Activated naive CD8-positive, alpha-beta T cell treated with anti-CD3 and anti-CD28 coated beads, Interleukin-2, amount 10 ng/mL, durations not matched to agents 7 days and 5 days (primary cell): ENCODE data around the gene CCDC93. TPM values are rescaled to one million over a fixed set of nuclear protein-coding genes. Genes with fewer than 3 reads are reported as not detected.
A peak's percentile ranks its signal among the peaks of the same experiment; 100 is the strongest.
"Not testable (repeated sequence)": the region's sequence is repeated elsewhere in the genome, so short reads cannot be mapped to it uniquely, and the experiment has no call there.

Experiments used
- ATAC-seq: fragments of 150-1000 bp; cut with Tn5 transposase; one replicate; pipeline ENCODE4 v1.10.0; 2021; ENCODE audit warnings: low read depth, moderate library complexity
- POLR2A ChIA-PET: fragments of 350-600 bp; sonication (Branson Sonifier 250); formaldehyde crosslinking; loops from one replicate; lab custom pipeline; 2021; ENCODE audit warnings: antibody characterized with exemption; lab: Charles Lee
- DNase-seq: peaks from one replicate; pipeline ENCODE4 v3.0.0; 2021
- H3K27ac Mint-ChIP-seq: one replicate; pipeline ENCODE4 v1.8.0; 2022; ENCODE audit warnings: mild to moderate bottlenecking, mixed read lengths
- H3K27me3 Mint-ChIP-seq: one replicate; pipeline ENCODE4 v1.8.0; 2022; ENCODE audit warnings: mild to moderate bottlenecking, moderate library complexity, mixed read lengths
- H3K36me3 Mint-ChIP-seq: one replicate; pipeline ENCODE4 v1.8.0; 2021; ENCODE audit warnings: mild to moderate bottlenecking, mixed read lengths
- H3K4me1 Mint-ChIP-seq: one replicate; pipeline ENCODE4 v1.8.0; 2021; ENCODE audit warnings: mixed read lengths
- H3K4me3 Mint-ChIP-seq: one replicate; pipeline ENCODE4 v1.8.0; 2022; ENCODE audit warnings: mild to moderate bottlenecking, moderate library complexity, mixed read lengths
- H3K9me3 Mint-ChIP-seq: one replicate; pipeline ENCODE4 v1.8.0; 2021; ENCODE audit warnings: mixed read lengths
- total RNA-seq, 2 experiments: library from RNA; stranded (reverse); gene quantifications; one replicate each; pipeline ENCODE4 v1.2.3, GENCODE V29; 2021

The CCDC93 gene
- total RNA-seq, 2 experiments from 2014 or later = 37.5 to 38.7 TPM

DNA sequence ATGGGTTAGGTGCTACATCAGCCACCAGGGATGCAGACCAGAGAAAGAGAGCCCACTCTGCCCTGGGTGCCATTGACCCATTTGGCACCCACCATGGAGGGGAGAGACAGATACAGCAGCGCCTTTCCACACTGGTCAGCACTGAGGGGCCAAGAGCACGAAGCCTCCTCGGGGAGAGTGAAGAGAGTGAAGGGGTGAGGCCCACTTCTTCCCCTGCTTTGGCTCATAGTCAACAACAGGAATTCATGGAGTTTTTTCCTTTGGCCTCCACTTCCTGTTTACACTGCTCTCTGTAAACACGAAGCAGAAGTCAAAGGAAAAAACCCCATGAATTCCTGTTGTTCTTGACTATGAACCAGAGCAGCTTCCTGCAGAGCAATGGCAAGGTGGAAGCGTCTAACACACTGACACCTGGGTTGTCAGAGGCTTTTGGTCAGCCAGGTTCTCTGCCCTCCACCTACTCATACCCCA lies 80.0 kb downstream of the CCDC93 start:
- Mint-ChIP-seq H3K9me3 (peaks cover 2% of the 10 kb centered on the region), H3K36me3 (peaks cover 59% of the 10 kb centered on the region), H3K27me3 (no peaks in the 10 kb centered on the region), H3K4me1 (peaks cover 2% of the 10 kb centered on the region), H3K27ac (no peak overlapping the region), H3K4me3 (no peak overlapping the region)
- DNase-seq = no peak
- no peak for ATAC-seq
- POLR2A ChIA-PET = no interaction called here

DNA sequence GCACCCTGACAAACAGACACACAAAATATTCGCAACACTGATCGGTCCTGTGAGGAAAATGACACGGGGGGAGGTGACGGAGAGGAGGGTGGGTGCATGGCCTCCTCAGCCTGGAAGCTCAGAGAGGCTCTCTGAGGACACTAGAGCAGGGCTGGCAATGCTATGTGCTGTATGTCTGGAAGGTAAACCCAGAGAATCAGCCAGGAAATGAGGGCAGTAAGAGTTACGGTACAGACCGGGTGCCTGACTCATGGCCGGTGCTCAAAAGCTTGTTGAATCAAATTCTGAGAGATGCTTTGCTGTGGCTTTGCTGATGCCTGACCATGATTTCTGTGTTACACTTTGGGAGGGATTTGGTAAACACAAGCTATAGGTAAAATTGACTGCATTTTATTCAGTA lies 81.9 kb downstream of the CCDC93 start:
- H3K27me3 Mint-ChIP-seq = no peaks in the 10 kb centered on the region
- peaks cover 70% of the 10 kb centered on the region for H3K36me3 Mint-ChIP-seq
- ATAC-seq = no peak
- H3K4me3 Mint-ChIP-seq = no peak overlapping the region
- H3K27ac Mint-ChIP-seq = peak overlapping the region; percentile 31
- POLR2A ChIA-PET = no interaction called here
- DNase-seq = no peak
- H3K4me1 Mint-ChIP-seq = peaks cover 2% of the 10 kb centered on the region
- H3K9me3 Mint-ChIP-seq = peaks cover 2% of the 10 kb centered on the region

DNA sequence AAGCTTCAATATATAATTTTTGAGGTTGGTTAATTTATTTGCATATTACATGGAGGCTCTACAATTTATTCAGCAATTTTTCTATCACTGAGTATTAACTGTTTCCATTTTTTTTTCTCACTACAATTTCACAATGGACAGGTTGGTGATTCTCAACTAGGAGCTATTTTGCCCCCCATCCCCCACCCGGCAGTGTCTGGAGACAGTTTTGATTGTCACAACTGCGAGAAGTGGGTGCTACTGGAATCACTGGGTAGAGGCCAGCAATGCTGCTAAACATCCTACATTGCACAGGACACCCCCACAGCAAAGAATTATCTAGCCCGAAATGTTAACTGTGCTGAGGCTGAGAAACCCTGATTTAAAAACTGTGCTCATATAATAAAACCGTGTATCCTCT lies 82.6 kb downstream of the CCDC93 start:
- Mint-ChIP-seq H3K36me3 (peaks cover 68% of the 10 kb centered on the region), H3K4me3 (no peak overlapping the region), H3K9me3 (peaks cover 2% of the 10 kb centered on the region), H3K27me3 (no peaks in the 10 kb centered on the region), H3K4me1 (peaks cover 2% of the 10 kb centered on the region), H3K27ac (no peak overlapping the region)
- no peak for ATAC-seq
- no peak for DNase-seq
- POLR2A ChIA-PET = no interaction called here

DNA sequence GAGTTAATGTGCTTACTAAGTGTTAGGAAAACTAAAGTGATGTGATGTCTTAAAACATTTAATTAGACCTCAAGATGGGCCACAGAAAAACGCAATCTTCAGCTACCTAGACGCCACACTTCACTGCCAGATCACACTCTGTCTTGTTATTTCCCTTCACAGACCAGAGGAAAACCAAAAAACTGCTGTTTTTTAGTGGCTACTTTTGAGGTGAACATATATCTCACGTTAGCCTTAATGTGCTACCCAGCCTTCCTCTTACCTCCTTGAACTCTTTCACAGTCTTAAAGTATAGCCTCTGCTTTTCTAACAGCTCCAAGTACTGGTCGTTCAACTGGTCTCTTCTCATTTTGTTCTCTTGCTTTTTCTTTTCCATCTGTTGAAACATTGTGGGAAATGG lies 83.1 kb downstream of the CCDC93 start:
- Mint-ChIP-seq H3K4me3 (no peak overlapping the region), H3K36me3 (peaks cover 68% of the 10 kb centered on the region), H3K27me3 (no peaks in the 10 kb centered on the region), H3K9me3 (peaks cover 2% of the 10 kb centered on the region), H3K27ac (no peak overlapping the region), H3K4me1 (peaks cover 2% of the 10 kb centered on the region)
- ATAC-seq (no peak), DNase-seq (no peak)
- POLR2A ChIA-PET = no interaction called here

DNA sequence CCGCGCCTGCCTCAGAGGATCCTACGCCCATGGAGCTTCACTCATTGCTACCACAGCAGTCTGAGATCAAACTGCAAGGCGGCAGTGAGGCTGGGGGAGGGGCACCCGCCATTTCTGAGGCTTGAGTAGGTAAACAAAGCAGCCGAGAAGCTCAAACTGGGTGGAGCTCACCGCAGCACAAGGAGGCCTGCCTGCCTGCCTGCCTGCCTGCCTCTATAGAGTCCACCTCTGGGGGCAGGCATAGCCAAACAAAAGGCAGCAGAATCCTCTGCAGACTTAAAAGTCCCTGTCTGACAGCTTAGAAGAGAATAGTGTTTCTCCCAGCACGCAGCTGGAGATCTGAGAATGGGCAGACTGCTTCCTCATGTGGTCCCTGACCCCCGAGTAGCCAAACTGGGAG lies 90.4 kb downstream of the CCDC93 start:
- H3K27me3 Mint-ChIP-seq, DNase-seq, H3K4me3 Mint-ChIP-seq, H3K4me1 Mint-ChIP-seq, H3K9me3 Mint-ChIP-seq, ATAC-seq, H3K27ac Mint-ChIP-seq, POLR2A ChIA-PET: not testable (repeated sequence)
- H3K36me3 Mint-ChIP-seq = peaks cover 69% of the 10 kb centered on the region

DNA sequence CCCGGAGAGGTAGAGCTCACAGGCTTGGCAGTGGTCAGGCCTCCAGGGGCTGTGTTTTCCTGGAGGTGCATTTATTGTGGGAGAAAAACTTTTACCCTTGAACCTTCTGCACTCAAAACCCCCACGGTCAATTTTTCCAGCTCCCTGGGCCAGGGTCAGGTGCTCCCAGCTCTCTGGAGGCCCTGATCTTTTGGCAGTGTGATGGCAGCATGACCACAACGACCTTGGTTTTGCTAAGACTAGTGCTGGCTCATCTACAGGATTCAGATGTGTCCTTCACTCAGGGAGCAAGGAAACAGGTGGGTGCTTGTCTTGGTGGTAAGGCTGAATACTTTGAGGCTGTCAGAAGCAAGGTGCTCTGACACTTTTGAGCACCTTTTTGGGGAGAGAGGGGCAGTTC lies 92.3 kb downstream of the CCDC93 start:
- Mint-ChIP-seq H3K36me3 (peaks cover 64% of the 10 kb centered on the region), H3K27me3 (no peaks in the 10 kb centered on the region), H3K27ac (no peak overlapping the region), H3K4me3 (no peak overlapping the region), H3K9me3 (no peaks in the 10 kb centered on the region), H3K4me1 (no peaks in the 10 kb centered on the region)
- ATAC-seq (no peak), DNase-seq (no peak)
- POLR2A ChIA-PET = no interaction called here

DNA sequence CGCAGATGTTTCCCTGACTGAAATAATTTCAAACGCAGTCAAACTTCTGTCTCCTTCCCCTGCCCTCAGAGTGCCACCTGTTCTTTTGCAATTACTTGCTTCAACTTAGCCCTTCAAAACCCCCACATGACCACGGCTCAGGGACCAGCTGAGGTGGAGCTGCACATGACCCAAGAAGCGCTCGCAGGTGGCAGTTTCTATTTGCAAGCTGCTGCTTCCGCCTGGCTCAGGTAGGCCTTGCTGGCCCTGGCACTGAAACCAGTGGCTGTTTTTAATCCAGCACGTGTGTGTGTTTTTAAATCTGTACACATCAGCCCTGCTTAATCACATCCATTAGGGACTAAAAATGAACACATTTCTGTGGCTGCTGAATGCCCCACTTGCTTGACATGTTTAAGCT lies 95.3 kb downstream of the CCDC93 start:
- Mint-ChIP-seq H3K36me3 (peaks cover 53% of the 10 kb centered on the region), H3K4me1 (no peaks in the 10 kb centered on the region), H3K27ac (no peak overlapping the region), H3K27me3 (no peaks in the 10 kb centered on the region), H3K4me3 (no peak overlapping the region), H3K9me3 (peaks cover 5% of the 10 kb centered on the region)
- POLR2A ChIA-PET = no interaction called here
- no peak for DNase-seq
- ATAC-seq = no peak

DNA sequence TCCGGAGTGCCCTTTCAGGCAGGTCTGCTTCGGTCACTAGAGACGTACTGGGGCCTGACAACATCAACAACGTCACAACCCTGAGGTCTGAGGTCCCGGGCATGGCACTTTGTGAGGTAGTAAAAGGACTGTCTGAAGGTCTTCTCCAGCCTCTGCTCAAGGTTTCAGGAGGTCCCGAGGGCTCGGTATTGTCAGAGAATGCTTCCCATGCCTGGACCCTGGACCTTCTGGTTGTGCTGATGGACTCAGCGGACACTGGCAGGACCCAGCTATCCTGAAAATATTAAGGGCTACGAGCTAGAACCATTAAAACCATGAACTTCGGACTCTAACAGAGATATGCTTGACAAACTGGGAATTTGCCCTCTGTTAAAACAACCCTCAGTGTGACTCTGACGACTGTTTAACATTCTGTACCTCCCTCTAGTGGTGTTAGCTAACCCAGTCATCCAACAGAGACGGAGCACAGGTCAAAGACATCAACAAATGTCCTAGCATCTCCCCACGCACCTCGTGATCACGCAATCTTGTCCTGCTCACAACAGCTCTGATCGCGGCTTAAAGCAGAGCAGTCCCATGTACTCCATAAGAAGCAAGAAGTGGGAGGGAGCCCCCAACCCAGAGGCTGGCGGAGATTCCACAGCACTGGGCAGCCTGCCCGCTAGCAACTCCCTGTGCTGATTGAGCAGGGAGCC lies 96.5 kb downstream of the CCDC93 start:
- H3K27ac Mint-ChIP-seq = no peak overlapping the region
- H3K36me3 Mint-ChIP-seq = peaks cover 44% of the 10 kb centered on the region
- POLR2A ChIA-PET = no interaction called here
- H3K4me3 Mint-ChIP-seq = no peak overlapping the region
- no peaks in the 10 kb centered on the region for H3K27me3 Mint-ChIP-seq
- DNase-seq (no peak), ATAC-seq (no peak)
- H3K9me3 Mint-ChIP-seq = peaks cover 5% of the 10 kb centered on the region
- no peaks in the 10 kb centered on the region for H3K4me1 Mint-ChIP-seq

DNA sequence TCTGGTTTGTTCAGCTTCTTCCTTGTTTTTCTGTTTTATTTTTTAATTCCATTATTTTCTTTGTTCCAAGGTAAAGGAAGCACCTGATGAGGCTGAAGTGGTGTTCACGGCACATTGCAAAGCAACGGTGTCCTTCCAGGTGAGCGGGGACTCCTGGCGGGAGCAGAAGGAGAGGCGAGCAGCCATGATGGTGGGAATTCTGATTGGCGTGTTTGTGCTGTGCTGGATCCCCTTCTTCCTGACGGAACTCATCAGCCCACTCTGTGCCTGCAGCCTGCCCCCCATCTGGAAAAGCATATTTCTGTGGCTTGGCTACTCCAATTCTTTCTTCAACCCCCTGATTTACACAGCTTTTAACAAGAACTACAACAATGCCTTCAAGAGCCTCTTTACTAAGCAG lies 110.9 kb downstream of the CCDC93 start:
- Mint-ChIP-seq H3K9me3 (peaks cover 6% of the 10 kb centered on the region), H3K4me3 (no peak overlapping the region), H3K27ac (no peak overlapping the region), H3K4me1 (no peaks in the 10 kb centered on the region), H3K36me3 (no peaks in the 10 kb centered on the region), H3K27me3 (no peaks in the 10 kb centered on the region)
- no peak for DNase-seq
- no peak for ATAC-seq
- POLR2A ChIA-PET = no interaction called here

DNA sequence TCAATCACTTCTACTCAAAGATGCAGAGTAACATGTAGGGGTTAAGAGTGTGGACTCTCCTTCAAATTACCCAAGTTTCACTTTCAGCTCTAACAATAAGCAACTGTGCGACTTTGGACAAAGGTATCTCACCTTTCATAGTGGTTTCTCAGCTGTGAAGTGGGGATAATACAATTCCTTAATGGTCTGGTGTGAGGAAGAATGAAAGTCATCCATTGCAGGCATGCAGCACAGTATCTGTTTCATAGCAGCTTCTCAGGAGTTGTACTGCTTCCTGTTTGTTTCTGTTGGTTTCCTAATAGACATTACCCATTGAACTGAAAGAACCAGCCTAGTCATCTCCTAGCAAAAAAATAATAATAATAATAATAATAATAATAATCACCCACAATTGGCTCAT lies 125.0 kb downstream of the CCDC93 start:
- Mint-ChIP-seq H3K9me3 (no peaks in the 10 kb centered on the region), H3K36me3 (no peaks in the 10 kb centered on the region), H3K27me3 (peaks cover 6% of the 10 kb centered on the region), H3K4me1 (no peaks in the 10 kb centered on the region), H3K4me3 (no peak overlapping the region), H3K27ac (no peak overlapping the region)
- DNase-seq (no peak), ATAC-seq (no peak)
- POLR2A ChIA-PET = no interaction called here

DNA sequence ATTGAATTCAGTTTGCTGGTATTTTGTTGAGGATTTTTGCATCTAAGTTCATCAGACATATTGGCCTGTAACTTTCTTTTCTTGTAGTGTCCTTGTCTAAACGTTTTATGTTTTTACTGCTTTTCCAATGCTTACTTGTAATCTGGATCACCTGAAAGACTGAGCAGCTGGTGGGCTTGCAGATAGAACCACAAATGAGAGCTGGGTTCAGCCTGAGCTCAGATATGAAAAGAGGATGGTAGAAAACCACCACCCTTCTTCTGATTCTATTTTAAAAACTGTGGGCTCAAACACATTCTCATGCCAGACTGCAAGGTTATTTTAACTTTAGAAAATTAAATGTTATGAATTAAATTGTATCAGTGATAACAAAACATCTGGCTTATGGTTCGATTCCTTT lies 128.6 kb downstream of the CCDC93 start:
- POLR2A ChIA-PET = no interaction called here
- H3K9me3 Mint-ChIP-seq = no peaks in the 10 kb centered on the region
- ATAC-seq (no peak), DNase-seq (no peak)
- no peaks in the 10 kb centered on the region for H3K36me3 Mint-ChIP-seq
- H3K4me1 Mint-ChIP-seq = no peaks in the 10 kb centered on the region
- H3K27me3 Mint-ChIP-seq = peaks cover 3% of the 10 kb centered on the region
- H3K4me3 Mint-ChIP-seq = no peak overlapping the region
- no peak overlapping the region for H3K27ac Mint-ChIP-seq

DNA sequence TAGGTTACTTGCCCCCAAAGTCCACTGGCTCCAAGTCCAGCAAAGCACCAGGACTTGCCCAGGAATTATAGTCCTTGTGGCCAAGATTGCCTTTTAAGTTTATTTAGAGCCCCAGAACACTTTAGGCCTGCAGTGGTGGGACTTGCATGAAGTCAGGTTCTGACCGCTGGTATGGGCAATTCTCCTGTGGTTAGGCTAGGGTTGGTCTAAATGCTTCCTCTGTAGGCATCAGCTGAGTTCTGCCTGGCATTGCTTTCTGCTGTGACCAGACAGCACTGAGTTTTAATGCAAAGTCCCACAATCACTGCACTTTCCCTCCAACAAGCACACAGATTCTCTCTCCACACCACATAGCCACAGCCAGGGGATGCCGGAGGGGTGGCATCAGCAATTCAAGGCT lies 134.9 kb downstream of the CCDC93 start:
- DNase-seq (no peak), ATAC-seq (no peak)
- H3K27me3 Mint-ChIP-seq = peaks cover 7% of the 10 kb centered on the region
- H3K4me1 Mint-ChIP-seq = no peaks in the 10 kb centered on the region
- H3K9me3 Mint-ChIP-seq = no peaks in the 10 kb centered on the region
- POLR2A ChIA-PET = no interaction called here
- H3K27ac Mint-ChIP-seq = no peak overlapping the region
- no peak overlapping the region for H3K4me3 Mint-ChIP-seq
- no peaks in the 10 kb centered on the region for H3K36me3 Mint-ChIP-seq

DNA sequence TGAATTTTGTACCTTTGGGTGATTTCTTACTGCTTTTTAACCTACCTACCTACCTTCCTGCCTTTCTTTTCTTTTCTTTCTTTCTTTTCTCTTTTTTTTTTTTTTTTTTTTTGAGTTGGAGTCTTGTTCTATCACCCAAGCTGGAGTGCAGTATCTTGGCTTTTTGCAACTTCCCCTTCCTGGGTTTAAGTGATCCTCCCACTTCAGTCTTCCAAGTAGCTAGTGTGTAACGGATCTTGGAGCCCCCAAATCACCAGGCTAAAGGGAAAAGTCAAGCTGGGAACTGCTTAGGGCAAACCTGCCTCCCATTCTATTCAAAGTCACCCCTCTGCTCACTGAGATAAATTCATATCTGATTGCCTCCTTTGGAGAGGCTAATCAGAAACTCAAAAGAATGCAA lies 138.1 kb downstream of the CCDC93 start:
- Mint-ChIP-seq H3K36me3 (no peaks in the 10 kb centered on the region), H3K27me3 (peaks cover 7% of the 10 kb centered on the region), H3K9me3 (no peaks in the 10 kb centered on the region), H3K27ac (no peak overlapping the region), H3K4me1 (no peaks in the 10 kb centered on the region), H3K4me3 (no peak overlapping the region)
- DNase-seq = no peak
- no peak for ATAC-seq
- POLR2A ChIA-PET = no interaction called here
